Peyer's patch (tissue), 4 donors: Measurements from ENCODE around the gene MAB21L4. TPM values are rescaled to one million over a fixed set of nuclear protein-coding genes. Genes with fewer than 3 reads are reported as not detected.
A peak's percentile ranks its signal among the peaks of the same experiment; 100 is the strongest.

ENCODE experiments used
- DNase-seq, 3 donors: peaks; one replicate each; pipeline ENCODE4 v3.0.0-alpha.2; 2017 to 2019
- H3K27ac ChIP-seq, 4 donors: fragments of 200-600 bp; sonication (generic); one replicate each; pipeline ENCODE4 v1.5.1; 2016 to 2019
- H3K27me3 ChIP-seq, 2 donors: fragments of 200-600 bp; sonication (generic); one replicate each; pipeline ENCODE4 v1.5.1; 2019
- H3K36me3 ChIP-seq, 3 donors: fragments of 200-600 bp; sonication (generic); one replicate each; pipeline ENCODE4 v1.5.1; 2016 to 2019
- H3K4me1 ChIP-seq, 4 donors: fragments of 200-600 bp; sonication (generic); one replicate each; pipeline ENCODE4 v1.5.1; 2016 to 2019
- H3K4me3 ChIP-seq, 4 donors: fragments of 200-600 bp; sonication (generic); 1 replicate in 3 of 4; 2 replicates in 1 of 4; pipeline ENCODE4 v1.5.1; 2016 to 2019; ENCODE audit warnings: mild to moderate bottlenecking in 1 of 4
- H3K9me3 ChIP-seq, 4 donors: fragments of 200-600 bp; sonication (generic); one replicate each; pipeline ENCODE4 v1.5.1; 2016 to 2019; ENCODE audit warnings: mild to moderate bottlenecking in 1 of 4
- POLR2A ChIP-seq, 2 donors: fragments of 450-650 bp; IDR thresholded peaks; one replicate each; pipeline ENCODE4 v1.5.1; 2017; ENCODE audit warnings: antibody characterized with exemption in 2 of 2, mild to moderate bottlenecking in 2 of 2, moderate library complexity in 2 of 2
- total RNA-seq, 4 donors: library from RNA; depleted of rRNA; stranded (reverse); fragments of >200 nt; gene quantifications; one replicate each; pipeline ENCODE4 v1.1.0, GENCODE V29; 2016
- TF ChIP-seq, protein P1 (sequence below), 6 experiments: fragments of 450-650 bp in 4 of 6; fragments of 200-600 bp in 2 of 6; sonication (generic) in 1 of 6; IDR thresholded peaks; one replicate each; pipeline ENCODE4 v1.5.1; 2017 to 2019; ENCODE audit warnings: antibody characterized with exemption in 6 of 6, mild to moderate bottlenecking in 3 of 6, moderate library complexity in 1 of 6

MAB21L4 gene
- total RNA-seq, 4 donors from 2014 or later, result 2.1 to 6.1 (median 3.7) TPM; not detected in 1

GRCh38 chr2:240869109-240869955 lies 26.6 kb downstream of the MAB21L4 start:
- no peak for DNase-seq
- Histone ChIP-seq H3K27me3 (no peaks in the 10 kb centered on the region), H3K9me3 (no peaks in the 10 kb centered on the region), H3K4me1 (peaks cover 0 to under 1% (median 0%) of the 10 kb centered on the region in 4 donors), H3K36me3 (no peaks in the 10 kb centered on the region), H3K4me3 (peak overlapping the region in 1 of 4 donors; percentile 21), H3K27ac (no peak overlapping the region)
- TF ChIP-seq, protein P1, sequence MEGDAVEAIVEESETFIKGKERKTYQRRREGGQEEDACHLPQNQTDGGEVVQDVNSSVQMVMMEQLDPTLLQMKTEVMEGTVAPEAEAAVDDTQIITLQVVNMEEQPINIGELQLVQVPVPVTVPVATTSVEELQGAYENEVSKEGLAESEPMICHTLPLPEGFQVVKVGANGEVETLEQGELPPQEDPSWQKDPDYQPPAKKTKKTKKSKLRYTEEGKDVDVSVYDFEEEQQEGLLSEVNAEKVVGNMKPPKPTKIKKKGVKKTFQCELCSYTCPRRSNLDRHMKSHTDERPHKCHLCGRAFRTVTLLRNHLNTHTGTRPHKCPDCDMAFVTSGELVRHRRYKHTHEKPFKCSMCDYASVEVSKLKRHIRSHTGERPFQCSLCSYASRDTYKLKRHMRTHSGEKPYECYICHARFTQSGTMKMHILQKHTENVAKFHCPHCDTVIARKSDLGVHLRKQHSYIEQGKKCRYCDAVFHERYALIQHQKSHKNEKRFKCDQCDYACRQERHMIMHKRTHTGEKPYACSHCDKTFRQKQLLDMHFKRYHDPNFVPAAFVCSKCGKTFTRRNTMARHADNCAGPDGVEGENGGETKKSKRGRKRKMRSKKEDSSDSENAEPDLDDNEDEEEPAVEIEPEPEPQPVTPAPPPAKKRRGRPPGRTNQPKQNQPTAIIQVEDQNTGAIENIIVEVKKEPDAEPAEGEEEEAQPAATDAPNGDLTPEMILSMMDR (IDR thresholded peaks at IDR 0.05), result no peak
- no peak for TF ChIP-seq POLR2A (IDR thresholded peaks at IDR 0.05)

- no peaks in the 10 kb centered on the region for H3K27me3 ChIP-seq
- H3K36me3 ChIP-seq, result no peaks in the 10 kb centered on the region
- TF ChIP-seq, protein P1 (IDR thresholded peaks at IDR 0.05), result no peak
- H3K9me3 ChIP-seq, result no peaks in the 10 kb centered on the region
- H3K27ac ChIP-seq, result no peak within 1 kb of the TSS
- H3K4me3 ChIP-seq, result peak within 1 kb of the TSS in 1 of 4 donors; percentile 21
- no peak for DNase-seq
- no peaks in the 10 kb centered on the region for H3K4me1 ChIP-seq
Observed at GRCh38 chr2:240868286-240869108, 27.5 kb downstream of the MAB21L4 start, which contains the start of gene AGXT. Gene AGXT (plus strand): TSS chr2:240868824. CDS start chr2:240868866, 42 bp downstream.

GRCh38 chr2:240865391-240865790 lies 30.6 kb downstream of the MAB21L4 start:
- no peak overlapping the region for H3K4me3 ChIP-seq
- TF ChIP-seq, protein P1 (IDR thresholded peaks at IDR 0.05), result no peak
- TF ChIP-seq POLR2A (IDR thresholded peaks at IDR 0.05), result no peak
- H3K4me1 ChIP-seq, result no peaks in the 10 kb centered on the region
- DNase-seq, result no peak
- H3K36me3 ChIP-seq, result no peaks in the 10 kb centered on the region
- H3K27me3 ChIP-seq, result no peaks in the 10 kb centered on the region
- no peaks in the 10 kb centered on the region for H3K9me3 ChIP-seq
- H3K27ac ChIP-seq, result no peak overlapping the region

GRCh38 chr2:240864475-240864874 lies 31.5 kb downstream of the MAB21L4 start:
- Histone ChIP-seq H3K9me3 (no peaks in the 10 kb centered on the region), H3K36me3 (no peaks in the 10 kb centered on the region), H3K4me1 (no peaks in the 10 kb centered on the region), H3K27me3 (no peaks in the 10 kb centered on the region), H3K4me3 (no peak overlapping the region), H3K27ac (no peak overlapping the region)
- TF ChIP-seq, protein P1 (IDR thresholded peaks at IDR 0.05), result no peak
- TF ChIP-seq POLR2A (IDR thresholded peaks at IDR 0.05), result no peak
- DNase-seq, result no peak

- H3K4me3 ChIP-seq, result no peak overlapping the region
- no peaks in the 10 kb centered on the region for H3K4me1 ChIP-seq
- no peak overlapping the region for H3K27ac ChIP-seq
- H3K27me3 ChIP-seq, result no peaks in the 10 kb centered on the region
- no peaks in the 10 kb centered on the region for H3K9me3 ChIP-seq
- H3K36me3 ChIP-seq, result no peaks in the 10 kb centered on the region
- no peak for TF ChIP-seq POLR2A (IDR thresholded peaks at IDR 0.05)
- TF ChIP-seq, protein P1 (IDR thresholded peaks at IDR 0.05), result no peak
- DNase-seq, result no peak
Observed at GRCh38 chr2:240861547-240861946, 34.4 kb downstream of the MAB21L4 start.
